Large intestine (tissue), 3 donors: Measurements from ENCODE around the gene ISG20L2. TPM values are rescaled to one million over a fixed set of nuclear protein-coding genes. Genes with fewer than 3 reads are reported as not detected.

Source experiments
- DNase-seq, 2 donors: peaks; one replicate each; pipeline versions ENCODE4 v3.0.0 to v3.0.0-alpha.2; 2013
- H3K27ac ChIP-seq: one replicate; pipeline ENCODE4 v1.5.1; 2013; ENCODE audit warnings: low read length
- H3K27me3 ChIP-seq: 2 replicates; pipeline ENCODE4 v1.6.1; 2013; ENCODE audit warnings: low read length; ENCODE audit not compliant: control insufficient read depth, insufficient read depth
- H3K36me3 ChIP-seq: 2 replicates; pipeline ENCODE4 v1.6.1; 2013; ENCODE audit warnings: low read length; ENCODE audit not compliant: control insufficient read depth, insufficient read depth
- H3K4me1 ChIP-seq: one replicate; pipeline ENCODE4 v1.6.1; 2013; ENCODE audit warnings: low read length; ENCODE audit not compliant: control insufficient read depth, insufficient read depth
- H3K4me3 ChIP-seq: one replicate; pipeline ENCODE4 v1.5.1; 2013; ENCODE audit warnings: low read length
- H3K9me3 ChIP-seq: one replicate; pipeline ENCODE4 v1.6.1; 2013; ENCODE audit warnings: mild to moderate bottlenecking, low read depth, low read length, moderate library complexity; ENCODE audit not compliant: control insufficient read depth
- WGBS: methylation state at CpG from one replicate; pipeline ENCODE4 v1.1.5; 2013; ENCODE audit warnings: low lambda C conversion rate; ENCODE audit not compliant: insufficient coverage; 5-methylcytosine and 5-hydroxymethylcytosine counted together
- polyA plus RNA-seq: library from polyadenylated mRNA; unstranded; fragments of 120-200 nt; gene quantifications from one replicate; pipeline ENCODE4 v1.2.1, GENCODE V29; 2013

Gene ISG20L2
- polyA plus RNA-seq, 1 donor, result 36.6 TPM

DNA sequence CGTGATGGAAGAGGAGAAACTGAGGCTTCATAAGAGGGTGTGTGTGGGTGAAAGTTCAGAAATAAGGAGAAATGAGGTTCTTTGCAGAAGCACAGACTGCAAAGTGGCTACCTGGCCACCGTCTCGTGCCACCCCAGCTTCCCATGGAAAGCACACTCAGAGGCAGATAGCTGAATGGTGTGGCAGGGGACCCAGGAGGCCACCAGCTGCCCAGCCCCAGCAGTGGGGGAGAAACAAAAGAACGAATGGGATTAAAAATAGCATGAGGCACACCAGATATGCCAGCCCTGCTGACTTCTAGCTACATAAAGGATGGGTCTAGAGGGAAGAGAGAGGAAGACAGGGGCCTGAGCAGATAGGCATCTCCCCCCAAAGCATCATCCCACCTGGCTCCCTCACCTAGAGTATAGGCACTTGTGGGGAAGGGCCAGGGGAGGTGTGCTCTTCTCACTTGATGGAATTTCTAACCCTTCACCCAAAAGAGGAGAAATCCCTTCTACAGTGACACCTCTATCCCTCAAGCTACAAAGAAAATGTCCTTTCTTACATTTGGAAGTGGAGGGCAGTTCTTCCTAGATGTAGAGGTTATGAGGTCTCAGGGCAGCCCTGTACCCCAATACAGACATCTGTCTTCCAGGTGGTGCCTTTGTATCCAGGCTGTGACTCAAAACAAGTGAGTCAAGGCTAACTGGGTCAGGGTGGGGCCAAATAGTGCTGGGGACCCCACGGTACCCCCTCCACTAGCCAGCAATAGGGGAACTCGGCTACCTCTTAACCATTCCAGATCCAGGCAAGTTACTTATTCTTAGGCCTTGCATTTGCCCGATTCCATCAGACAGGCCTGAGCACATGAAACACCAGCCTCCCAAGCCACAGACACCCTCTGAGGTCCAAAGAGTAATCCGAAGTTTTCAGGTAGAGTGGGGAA lies 19.4 kb upstream of the ISG20L2 start:
- Histone ChIP-seq H3K4me1 (peaks cover 55% of the 10 kb centered on the region), H3K4me3 (peak overlapping the region; percentile 89), H3K27ac (peak overlapping the region; percentile 97), H3K36me3 (peaks cover 23% of the 10 kb centered on the region), H3K9me3 (no peaks in the 10 kb centered on the region), H3K27me3 (no peaks in the 10 kb centered on the region)
- peak in 1 of 2 donors; percentile 33 for DNase-seq
- WGBS, result no CpG with 5 or more reads among the region's 8 CpGs

DNA sequence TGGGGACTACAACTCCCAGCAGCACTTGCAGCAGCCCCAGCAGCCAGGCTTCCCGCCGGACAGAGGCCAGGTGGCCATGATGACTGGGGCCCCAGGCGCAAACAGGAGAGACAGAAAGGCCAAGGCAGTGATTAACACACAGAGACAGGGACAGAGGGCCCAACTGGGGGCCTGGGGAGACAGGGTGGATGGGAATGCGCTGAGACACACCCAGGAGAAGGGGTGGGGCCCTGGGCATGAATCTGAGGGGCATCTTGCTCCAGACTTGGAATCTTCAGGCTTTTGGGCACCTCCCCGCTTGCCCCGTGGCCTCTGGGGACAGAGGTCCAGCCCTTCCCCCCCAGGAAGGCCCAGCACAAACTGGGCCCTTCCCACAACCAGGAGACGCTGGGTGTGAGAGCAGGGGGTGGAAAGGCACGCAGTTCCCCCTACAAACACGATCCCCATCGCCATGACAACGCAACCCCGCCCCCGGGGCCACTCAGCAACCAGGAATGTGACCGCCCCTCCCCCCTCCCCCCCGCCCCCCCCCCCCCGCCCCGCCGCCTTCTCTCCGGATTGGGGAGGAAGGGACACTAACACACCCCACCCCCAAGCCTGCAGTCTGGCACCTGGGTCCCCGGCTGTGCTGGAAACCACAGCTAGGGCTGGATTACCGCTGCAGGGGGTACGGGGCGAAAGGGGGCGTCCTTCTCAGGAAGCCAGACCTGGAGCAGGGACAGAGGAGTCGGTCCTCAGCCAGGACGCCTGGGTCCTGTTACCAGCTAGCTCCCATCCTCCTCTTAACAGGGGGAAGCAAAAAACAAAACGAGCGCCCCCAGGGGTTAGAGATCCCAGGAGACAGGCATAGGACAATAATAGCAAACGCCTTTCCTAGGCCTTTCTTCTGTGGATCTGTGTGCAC lies 18.4 kb upstream of the ISG20L2 start:
- Histone ChIP-seq H3K4me1 (peaks cover 48% of the 10 kb centered on the region), H3K4me3 (peak overlapping the region; percentile 89), H3K27ac (peak overlapping the region; percentile 97), H3K27me3 (no peaks in the 10 kb centered on the region), H3K9me3 (no peaks in the 10 kb centered on the region), H3K36me3 (peaks cover 33% of the 10 kb centered on the region)
- peak; percentile 96 to 98 for DNase-seq
- WGBS, result no CpG with 5 or more reads among the region's 29 CpGs

DNA sequence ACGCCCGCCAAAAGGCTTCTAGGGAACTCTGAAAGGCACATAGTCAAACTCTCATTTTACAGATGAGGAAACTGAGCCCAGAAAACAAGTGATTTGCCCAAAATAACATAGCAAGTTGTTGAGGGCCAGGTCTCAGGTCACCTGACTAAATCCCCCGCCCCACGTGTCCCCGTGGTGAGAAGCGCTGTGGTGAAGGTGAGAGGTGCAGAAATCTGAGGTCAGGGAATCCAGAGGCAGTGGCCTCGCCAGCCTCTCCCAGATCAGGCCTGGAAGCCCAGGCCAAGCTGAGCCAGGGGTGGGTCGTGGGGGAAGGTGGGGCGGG lies 17.8 kb upstream of the ISG20L2 start:
- no peaks in the 10 kb centered on the region for H3K27me3 ChIP-seq
- peaks cover 51% of the 10 kb centered on the region for H3K4me1 ChIP-seq
- peaks cover 38% of the 10 kb centered on the region for H3K36me3 ChIP-seq
- DNase-seq, result no peak
- no CpG with 5 or more reads among the region's 9 CpGs for WGBS
- H3K4me3 ChIP-seq, result peak overlapping the region; percentile 45
- H3K27ac ChIP-seq, result peak overlapping the region; percentile 97
- no peaks in the 10 kb centered on the region for H3K9me3 ChIP-seq

DNA sequence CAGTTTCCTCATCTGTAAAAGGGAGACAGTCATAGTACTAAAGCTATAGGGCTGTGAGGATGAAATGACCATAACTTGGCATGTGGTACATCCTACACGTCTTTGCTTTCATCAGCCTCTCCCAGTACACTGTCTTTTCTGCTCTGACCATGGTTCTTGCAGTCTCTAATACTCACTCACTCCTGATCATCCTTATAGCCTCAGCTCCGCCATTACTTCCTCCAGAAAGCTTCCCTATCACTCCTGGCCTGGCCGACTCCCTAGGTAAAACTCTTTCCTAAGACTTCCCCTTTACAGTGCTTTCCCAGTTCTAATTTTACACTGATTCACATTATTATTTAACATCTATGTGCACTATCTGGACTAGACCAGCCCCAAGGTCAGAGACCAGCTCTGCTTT lies 17.3 kb upstream of the ISG20L2 start:
- Histone ChIP-seq H3K4me3 (peak overlapping the region; percentile 45), H3K9me3 (no peaks in the 10 kb centered on the region), H3K4me1 (peaks cover 52% of the 10 kb centered on the region), H3K36me3 (peaks cover 38% of the 10 kb centered on the region), H3K27me3 (no peaks in the 10 kb centered on the region), H3K27ac (peak overlapping the region; percentile 97)
- DNase-seq, result no peak
- 71% methylated on average over 1 of the region's 3 CpGs for WGBS

DNA sequence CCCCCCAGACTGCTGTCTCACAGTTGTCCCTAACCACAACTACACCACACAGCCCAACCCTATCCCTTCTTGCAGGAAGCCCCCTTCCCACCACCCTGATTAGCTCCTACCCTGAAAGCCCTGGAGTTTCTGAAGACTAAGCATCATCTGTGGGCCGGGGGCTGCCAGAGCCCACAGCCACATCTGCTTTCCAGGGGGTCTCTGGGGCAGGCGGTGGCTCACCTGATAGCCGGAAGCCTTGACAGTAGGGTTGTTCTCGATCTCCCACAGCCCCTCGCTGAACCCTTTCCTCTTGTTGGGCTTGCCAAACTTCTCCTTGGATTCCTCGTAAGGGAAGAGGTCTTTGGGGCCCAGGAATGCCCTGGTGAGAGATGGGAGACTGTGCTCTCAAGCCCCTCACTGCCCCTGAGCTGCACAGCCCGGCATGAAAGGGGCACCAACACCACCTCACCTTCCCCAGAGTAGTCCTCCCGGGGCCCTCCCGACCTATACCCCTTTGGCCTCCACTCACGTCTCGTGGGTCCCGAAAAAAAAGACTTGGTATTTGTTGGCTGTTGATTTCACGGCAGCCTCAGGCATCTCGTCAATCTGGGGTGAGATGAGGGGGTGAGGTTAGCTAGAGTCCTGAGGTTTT lies 16.3 kb upstream of the ISG20L2 start:
- H3K27me3 ChIP-seq, result no peaks in the 10 kb centered on the region
- no peak overlapping the region for H3K4me3 ChIP-seq
- no CpG with 5 or more reads among the region's 14 CpGs for WGBS
- no peak for DNase-seq
- H3K4me1 ChIP-seq, result peaks cover 49% of the 10 kb centered on the region
- peak overlapping the region; percentile 97 for H3K27ac ChIP-seq
- peaks cover 38% of the 10 kb centered on the region for H3K36me3 ChIP-seq
- no peaks in the 10 kb centered on the region for H3K9me3 ChIP-seq

DNA sequence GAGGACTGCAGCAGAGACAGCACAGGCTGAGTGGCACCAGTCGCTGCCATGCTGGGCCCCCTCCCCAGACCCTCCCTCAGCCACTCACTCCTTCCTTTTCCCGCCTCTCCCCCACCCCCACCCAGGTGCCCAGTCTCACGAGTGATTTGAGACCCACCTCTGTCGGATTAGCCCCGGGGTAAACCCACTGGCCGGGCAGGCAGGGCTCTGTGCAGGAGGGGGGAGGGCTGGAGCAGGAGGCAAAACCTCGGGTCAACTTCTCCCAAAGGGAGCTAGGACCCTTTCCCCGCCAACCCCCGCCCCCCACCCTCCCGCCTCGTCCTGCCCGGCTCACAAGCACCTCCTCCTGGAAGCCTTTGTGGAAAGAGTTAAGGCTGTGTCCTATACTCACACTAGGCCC lies 15.8 kb upstream of the ISG20L2 start:
- no CpG with 5 or more reads among the region's 12 CpGs for WGBS
- H3K9me3 ChIP-seq, result no peaks in the 10 kb centered on the region
- H3K27me3 ChIP-seq, result no peaks in the 10 kb centered on the region
- no peak overlapping the region for H3K4me3 ChIP-seq
- peaks cover 43% of the 10 kb centered on the region for H3K4me1 ChIP-seq
- no peak for DNase-seq
- H3K36me3 ChIP-seq, result peaks cover 38% of the 10 kb centered on the region
- H3K27ac ChIP-seq, result no peak overlapping the region

DNA sequence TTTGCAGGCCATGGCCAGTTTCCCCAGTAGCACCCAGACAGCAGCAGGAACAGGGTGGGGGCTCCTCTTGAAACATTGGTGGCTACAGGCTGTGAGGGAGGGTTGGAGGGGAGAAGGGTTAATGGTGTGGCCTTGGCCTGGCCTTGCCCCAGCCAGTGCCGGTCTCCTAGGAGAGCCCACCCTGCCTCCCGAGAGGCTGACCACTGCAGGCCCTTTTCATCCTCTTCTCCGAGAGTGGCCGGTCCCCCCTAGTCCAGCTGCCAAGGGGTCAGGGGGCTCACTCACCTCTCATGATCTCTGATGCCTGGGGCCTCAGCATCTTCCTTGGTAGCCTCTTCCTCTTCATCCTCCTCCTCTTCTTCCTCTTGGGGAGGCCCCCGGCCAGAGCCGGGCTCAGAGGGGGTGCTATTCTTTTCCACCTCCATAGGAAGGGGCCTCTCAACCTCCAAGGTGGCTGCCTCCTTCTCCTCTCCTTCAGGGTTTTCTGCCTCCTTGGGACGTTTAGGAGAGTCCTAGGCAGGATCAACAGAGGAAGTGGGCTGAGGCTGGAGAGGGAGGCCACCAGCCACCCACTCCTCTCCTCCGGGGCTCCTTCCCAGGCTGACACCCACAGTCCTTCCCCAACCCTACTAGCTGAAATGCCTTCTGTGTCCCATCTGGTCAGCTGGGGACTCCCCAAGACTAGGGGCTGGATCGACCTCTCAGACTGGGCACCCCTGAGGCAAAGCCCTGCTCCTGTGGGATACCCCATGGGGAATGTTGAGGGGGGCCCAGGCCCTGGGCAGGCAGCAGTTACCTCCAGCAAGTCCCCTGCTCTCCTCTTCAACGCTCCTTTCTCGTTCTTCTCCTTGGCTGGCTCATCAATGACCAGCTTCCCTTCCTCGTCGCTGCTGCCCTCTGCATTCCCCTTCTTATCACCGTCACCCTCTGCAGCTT lies 15.1 kb upstream of the ISG20L2 start:
- Histone ChIP-seq H3K27me3 (no peaks in the 10 kb centered on the region), H3K36me3 (peaks cover 38% of the 10 kb centered on the region), H3K27ac (no peak overlapping the region), H3K4me1 (peaks cover 36% of the 10 kb centered on the region), H3K9me3 (no peaks in the 10 kb centered on the region), H3K4me3 (no peak overlapping the region)
- WGBS, result 88% methylated on average over 4 of the region's 14 CpGs
- DNase-seq, result no peak

DNA sequence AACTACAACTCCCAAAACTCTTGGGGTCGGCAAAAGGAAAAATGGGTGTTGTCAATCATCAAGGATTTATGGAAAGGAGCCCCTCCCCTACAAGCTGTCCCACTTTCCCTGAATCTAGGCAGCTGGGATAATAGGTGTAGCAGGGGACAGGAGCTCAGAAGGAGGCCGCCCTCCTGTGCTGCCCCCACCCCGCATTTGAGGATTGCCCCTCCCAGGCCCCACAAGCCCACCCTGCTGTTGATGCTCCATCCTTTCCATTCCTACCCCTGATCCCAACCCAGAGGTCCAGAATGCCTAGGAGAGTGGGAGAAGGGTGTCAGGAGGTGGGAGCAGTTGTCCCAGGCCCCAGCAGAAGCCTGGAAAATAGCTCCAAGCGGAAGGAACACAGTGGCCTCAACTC lies 14.2 kb upstream of the ISG20L2 start:
- DNase-seq, result no peak
- H3K27me3 ChIP-seq, result no peaks in the 10 kb centered on the region
- peaks cover 43% of the 10 kb centered on the region for H3K36me3 ChIP-seq
- WGBS, result no CpG with 5 or more reads among the region's 4 CpGs
- no peak overlapping the region for H3K4me3 ChIP-seq
- peaks cover 28% of the 10 kb centered on the region for H3K4me1 ChIP-seq
- H3K9me3 ChIP-seq, result no peaks in the 10 kb centered on the region
- H3K27ac ChIP-seq, result no peak overlapping the region

DNA sequence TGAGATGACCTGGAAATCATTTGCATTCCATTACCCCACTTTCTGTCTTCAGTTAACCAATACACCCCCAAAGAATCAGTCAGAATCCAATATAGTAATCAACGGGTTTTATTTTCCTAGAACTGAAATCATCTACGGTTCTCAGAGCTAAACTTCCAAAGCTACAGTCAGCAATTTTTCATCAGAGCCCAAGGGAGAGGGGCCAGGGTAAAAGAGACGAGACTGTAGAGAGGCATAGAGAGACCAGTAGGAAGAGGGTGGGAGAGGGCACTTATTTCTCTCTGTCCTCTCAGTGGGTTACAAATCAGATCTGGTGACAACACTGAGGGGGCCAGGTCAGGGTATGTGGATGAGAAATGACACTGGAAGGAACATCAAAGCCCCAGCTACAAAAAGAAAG lies 13.5 kb upstream of the ISG20L2 start:
- Histone ChIP-seq H3K4me1 (peaks cover 21% of the 10 kb centered on the region), H3K27ac (peak overlapping the region; percentile 81), H3K4me3 (no peak overlapping the region), H3K27me3 (no peaks in the 10 kb centered on the region), H3K36me3 (peaks cover 51% of the 10 kb centered on the region), H3K9me3 (no peaks in the 10 kb centered on the region)
- no peak for DNase-seq
- WGBS, result no CpG with 5 or more reads among the region's 3 CpGs
